ENCODE data around the gene SMTNL1.

SMTNL1 gene

GRCh38 chr11:57597916-57598830, 60.8 kb downstream of the SMTNL1 start:
- no peak for DNase-seq

GRCh38 chr11:57598831-57599155, 61.4 kb downstream of the SMTNL1 start:
- DNase-seq: no peak

- no peak for DNase-seq
These were observed 62.0 kb downstream of the SMTNL1 start for GRCh38 chr11:57599381-57599780.
